Measurements from ENCODE around the gene RRP1.

RRP1 gene

DNA sequence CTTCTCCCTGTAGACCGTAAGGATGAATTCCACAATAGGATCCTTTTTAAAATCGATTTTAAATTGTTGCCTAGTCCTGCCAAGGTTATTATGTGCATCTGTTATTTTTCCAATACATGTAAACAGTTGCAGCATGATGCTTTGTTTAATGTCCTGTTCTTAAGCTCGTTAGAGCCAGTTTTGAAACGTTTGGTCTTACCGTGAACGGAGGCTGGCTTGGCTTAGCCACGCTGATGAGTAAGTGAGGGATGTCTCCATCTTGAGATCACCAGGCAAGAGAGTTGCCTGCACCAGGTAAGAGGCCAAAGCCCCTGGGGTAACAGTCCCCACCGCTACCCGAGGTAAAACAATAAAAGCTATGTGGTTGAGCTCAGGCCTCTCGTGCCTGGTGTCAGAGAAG, 30.6 kb upstream of the RRP1 start:
- DNase-seq (ENCODE audit: low read depth in 2 of 2): no peak

DNA sequence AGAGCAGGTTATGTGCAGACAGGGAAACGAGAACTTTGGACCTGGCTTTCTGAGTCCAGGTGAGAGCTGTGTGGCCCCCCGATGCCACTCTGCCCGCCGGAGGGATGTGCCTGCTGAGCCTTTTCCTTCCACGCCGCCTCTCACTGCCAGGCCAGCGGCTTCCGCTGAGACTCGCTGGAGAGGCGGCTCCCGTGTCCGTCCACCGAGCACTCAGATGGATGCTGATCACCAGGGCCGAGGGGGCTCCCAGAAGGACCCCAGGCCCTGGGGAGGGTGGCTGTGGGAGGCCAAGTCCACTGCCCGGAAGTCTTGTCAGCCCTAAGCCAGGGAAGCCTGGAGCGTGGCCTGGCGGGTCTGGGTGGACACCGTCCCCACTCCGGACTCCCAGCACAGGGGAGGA, 29.7 kb upstream of the RRP1 start:
- DNase-seq (ENCODE audit: low read depth in 2 of 2): no peak

DNA sequence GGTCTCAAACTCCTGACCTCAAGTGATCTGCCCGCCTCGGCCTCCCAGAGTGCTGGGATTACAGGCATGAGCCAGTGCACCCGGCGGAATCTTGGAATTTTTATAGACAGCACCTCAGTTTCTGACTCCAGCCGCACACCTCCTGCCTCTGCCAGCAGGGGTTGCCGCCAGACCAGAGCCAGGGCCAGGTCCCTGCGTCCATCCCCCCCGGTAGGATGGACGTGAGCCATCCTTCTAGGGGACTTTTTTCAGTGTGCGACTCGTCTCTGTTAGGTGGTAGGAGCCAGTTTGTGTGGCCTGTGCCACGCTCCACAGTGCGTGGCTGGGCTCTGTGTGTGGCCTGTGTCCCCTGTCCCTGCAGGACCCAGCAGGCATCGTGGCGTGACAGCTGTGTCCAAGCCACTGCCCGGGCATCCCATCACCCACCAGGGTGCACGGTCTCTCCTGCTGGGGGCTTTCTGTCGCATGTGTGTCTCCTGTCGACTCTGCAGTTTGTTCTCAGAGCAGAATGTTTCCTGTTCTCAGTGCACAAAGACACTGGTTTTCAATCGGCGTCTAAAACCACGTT, 28.9 kb upstream of the RRP1 start:
- no peak for DNase-seq (ENCODE audit: low read depth in 2 of 2)

DNA sequence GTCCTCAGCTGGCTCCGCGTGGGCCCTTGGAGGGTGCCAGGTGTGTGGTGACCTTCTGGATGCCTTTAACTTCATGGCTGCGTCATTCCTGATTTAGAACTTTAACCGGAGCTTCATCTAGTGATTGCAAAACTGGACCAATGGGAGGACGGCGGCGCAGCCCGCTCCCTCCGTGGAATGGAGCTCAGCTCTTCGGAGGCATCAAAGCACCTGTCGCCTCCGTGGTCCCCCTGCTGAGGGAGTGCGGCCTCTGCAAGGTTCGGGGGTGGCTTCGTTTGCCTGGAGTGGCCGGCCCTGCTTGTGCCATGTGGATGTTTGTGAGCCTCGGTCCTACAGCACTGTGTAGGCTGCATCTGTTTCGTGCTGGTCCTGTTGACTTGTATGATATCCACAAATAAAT, 27.5 kb upstream of the RRP1 start:
- no peak for DNase-seq (ENCODE audit: low read depth in 2 of 2)

DNA sequence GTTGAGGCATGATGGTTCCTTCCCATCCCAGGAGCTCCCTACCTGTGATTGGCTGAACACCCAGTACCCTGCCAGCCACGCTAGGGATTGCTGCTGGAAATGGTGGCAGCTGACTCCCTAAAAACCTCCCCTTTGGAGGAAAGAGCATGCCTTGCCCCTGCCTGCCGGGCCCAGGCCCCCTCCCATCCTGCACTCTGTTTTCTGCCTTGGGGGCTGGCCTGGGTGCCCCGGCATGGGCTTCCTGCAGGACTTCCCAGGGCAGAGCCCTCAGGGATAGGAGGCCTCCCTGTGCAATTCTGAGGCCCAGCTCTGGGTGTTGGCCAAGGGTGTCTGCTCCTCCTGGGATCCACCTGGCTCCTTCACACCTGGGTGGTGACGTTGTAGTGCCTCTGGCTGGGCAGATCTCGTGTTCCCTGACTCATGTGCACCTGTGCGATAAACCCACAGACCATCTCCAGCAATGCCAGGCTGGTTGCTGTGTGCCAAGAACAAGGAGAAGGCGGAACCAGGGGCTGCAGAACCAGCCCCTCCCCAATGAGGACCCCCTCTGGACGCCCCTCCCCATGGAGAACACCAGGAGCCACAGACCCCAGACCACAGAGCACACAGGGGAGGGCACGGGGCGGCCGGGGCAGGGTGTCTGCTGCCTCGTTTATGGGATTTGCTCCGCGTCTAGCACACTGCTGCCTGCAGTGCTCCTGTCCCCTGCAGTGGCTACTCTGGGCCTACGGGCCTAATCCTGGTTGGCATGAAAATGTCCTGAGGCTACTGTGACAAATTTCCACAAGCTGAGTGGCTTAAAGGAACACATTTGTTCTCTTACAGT, 26.9 kb upstream of the RRP1 start:
- DNase-seq (ENCODE audit: low read depth in 2 of 2): no peak

DNA sequence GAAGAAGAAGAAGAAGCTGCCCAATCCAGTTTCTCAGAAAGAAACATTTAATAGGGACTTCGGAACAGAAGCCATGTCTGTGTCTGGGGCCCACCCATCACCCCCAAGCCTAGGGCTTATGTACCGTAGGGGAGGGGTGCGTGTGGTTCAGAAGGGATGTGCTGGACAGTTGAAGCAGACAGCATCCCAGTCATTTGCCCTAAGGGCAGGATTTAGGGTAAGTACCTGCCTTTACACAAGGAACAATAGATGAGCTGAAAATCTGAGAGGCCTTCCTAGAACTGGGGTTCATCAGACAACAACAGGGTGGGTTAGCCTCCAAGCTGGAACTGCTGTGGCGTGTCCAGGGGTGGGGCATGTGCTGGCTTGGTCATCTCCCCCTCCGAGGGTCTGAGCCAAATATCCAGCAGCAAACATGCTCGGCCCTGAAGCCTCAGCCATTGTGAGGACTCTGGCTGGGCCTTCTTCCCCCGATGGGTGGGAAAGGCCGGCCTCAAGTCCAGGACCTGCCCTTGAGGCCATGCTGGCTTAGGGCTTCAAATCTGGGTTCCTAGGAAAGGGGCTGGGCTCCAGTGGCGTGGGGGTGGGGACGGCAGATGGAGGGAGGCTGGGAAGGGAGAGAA, 25.4 kb upstream of the RRP1 start:
- DNase-seq (ENCODE audit: low read depth in 2 of 2): no peak

DNA sequence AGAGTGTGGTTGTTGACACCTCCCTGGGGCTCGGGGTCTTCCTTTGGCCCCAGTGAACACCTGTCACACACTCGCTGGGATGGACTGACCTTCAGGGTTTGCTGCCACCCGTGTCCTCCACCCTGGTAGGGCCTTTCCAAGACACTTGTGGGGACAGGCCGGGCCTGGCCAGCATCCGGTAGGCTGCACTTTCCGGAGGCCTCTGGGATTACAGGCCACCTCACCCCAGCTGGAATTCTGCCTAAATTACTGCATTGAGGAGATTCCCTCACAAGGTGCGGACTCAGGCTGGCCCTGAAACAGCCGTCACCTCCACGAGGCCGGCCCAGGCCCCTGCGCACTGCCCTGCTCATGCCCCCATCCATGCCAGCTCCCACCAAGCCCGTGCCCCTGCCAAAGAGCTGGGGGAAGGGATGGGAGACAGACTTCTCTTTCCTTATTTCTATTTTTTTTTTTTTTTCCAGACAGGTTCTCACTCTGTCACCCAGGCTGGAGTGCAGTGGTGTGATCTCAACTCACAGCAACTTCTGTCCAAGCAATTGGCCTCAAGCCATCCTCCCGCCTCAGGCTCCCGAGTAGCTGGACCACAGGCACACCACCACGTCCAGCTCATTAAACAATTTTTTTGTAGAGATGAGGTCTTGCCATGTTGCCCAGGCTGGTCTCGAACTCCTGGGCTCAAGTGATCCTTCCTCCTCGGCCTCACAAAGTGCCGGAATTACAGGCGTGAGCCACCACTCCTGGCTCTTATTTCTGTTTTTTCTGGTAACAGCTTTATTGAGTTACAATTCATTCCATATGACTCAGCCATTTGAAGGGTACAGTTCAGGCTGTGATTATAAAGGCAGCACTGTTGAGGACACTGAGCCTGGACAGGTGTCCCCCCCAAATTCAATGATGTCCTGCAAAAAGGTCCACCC, 24.5 kb upstream of the RRP1 start:
- DNase-seq (ENCODE audit: low read depth in 2 of 2): no peak

DNA sequence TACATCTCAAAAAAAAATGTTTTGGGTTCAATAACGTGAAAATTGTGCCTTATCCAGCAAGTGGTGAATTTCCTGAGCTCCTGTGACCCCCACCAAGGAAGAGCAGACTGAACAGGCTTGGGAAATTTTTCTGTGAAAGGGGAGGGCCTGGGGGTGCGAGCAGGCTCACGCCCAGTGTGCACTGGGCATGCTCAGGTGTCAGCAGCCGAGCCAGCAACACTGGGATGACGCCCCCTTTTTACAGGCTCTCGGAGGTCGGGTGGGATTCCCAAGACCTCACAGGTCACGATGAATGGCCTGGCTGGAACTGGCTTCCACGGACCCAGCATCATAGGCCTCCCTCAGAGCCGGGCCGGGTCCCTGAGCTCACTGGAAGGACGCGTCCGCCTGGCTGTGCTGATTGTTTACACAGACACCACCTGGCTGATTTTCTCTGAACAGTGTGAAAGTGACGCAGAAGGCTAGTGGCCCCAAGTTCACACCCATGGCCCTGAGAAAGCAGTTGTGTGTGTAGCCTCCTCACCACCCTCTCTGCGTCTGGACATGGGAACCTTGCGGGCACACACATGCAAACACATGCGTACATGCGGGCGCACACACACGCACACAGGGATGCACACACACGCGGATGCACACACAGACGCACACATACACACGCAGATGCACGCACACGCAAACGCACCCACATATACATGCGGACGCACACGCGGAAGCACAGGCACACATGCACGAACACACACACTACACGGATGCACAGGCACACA, 22.5 kb upstream of the RRP1 start:
- no peak for DNase-seq (ENCODE audit: low read depth in 2 of 2)

DNA sequence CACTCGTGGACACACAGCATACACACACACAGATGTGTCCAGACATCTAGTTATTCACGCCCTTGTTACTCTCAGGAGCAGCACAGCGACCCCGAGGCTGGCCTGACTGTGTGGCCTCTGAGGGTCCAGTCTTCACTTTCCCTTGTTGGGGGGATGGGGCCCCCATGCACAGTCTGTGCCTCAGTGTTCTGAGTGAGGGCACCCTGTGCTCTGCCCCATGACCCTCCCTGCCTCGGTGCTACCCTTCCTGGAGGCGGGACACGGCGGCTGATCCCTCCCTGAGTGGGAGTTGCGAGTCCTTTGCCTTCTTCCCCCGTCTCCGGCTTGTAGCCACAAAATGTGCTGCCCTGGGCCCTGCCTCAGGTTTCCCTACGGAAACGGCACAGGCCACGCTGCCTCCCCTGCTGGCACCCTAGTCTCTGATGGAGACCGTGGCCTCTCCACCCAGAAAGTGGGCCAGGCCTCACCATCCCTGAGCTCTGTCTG, 21.8 kb upstream of the RRP1 start:
- no peak for DNase-seq (ENCODE audit: low read depth in 2 of 2)

DNA sequence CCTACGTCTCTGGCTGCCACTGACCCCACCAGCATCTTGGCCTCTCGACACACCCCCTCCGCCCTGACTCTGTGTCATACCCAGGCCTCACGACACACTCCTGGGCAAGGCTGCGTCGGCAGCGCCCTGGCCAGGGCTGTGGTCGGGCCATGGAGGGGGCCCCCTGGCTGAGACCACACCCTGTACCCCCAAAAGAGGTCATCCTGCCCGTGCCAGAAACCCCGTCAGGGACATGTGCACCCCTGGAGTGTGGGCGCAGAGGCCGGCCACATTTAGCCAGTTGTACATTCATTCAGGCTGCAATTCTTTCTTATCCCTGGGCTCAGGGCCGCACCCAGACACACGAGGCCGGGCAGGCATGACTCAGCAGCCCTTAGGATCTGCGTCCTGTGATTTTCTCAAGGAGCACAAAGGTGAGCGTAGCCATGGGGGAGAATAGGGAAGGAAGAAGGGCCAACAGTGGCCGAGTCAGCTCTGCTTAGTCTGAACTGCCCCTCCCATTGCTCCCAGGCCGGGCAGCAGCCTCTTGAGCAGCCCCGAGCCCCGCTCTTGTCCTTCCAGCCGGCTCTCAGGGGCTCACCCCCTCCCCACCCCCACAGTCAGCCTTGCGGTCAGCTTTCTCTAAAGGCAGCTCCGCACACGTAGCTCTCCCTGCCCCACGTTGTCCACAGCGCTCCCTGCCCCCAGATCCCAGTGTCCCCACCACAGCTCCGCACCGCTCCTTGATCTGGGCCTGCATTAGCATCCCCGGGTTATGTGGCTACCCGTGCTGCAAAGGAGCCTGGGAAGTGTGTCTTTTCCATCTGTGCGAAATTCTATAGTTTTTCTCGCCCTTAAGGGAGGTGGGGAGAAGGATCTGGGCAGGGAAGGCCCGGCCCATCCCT, 21.2 kb upstream of the RRP1 start:
- DNase-seq (ENCODE audit: low read depth in 2 of 2): no peak

DNA sequence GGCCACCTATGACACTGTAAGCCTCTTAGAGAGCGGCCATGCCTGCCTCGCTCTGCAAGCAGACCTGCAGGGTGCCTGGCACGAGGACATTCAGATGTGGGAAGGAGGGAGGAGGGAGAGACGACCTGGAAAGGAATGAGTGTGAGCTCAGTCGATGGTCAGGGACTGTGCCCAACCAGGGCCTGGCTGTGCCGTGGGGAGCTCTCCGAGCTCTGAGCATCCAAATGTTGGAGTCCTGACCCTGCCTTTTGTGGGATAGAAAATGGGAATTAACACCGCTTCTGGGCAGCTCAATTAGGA, 20.6 kb upstream of the RRP1 start:
- DNase-seq (ENCODE audit: low read depth in 2 of 2): no peak

DNA sequence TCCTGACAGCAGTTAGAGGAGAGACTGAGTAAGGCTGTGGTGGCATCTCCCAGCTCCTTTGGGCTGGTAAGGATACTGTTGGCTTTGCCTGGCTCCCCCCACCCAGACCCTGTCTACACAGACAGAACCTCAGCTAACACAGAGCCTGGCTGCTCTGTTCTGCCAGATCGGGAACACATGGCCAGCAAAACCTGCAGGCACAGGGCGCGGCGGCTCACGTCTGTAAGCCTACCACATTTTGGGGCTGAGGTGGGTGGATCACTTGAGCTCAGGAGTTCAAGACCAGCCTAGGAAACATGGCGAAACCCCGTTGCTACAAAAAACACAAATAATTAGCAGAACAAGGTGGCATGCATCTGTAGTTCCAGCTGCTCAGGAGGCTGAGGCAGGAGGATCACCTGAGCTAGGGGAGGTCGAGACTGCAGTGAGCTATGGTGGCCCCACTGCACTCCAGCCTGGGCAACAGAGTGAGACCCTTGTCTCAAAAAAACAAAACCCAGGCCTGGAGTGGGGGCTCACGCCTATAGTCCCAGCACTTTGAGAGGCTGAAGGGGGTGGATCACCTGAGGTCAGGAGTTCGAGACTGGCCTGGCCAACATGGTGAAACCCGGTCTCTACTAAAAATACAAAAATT, 19.9 kb upstream of the RRP1 start:
- DNase-seq (ENCODE audit: low read depth in 2 of 2): no peak

DNA sequence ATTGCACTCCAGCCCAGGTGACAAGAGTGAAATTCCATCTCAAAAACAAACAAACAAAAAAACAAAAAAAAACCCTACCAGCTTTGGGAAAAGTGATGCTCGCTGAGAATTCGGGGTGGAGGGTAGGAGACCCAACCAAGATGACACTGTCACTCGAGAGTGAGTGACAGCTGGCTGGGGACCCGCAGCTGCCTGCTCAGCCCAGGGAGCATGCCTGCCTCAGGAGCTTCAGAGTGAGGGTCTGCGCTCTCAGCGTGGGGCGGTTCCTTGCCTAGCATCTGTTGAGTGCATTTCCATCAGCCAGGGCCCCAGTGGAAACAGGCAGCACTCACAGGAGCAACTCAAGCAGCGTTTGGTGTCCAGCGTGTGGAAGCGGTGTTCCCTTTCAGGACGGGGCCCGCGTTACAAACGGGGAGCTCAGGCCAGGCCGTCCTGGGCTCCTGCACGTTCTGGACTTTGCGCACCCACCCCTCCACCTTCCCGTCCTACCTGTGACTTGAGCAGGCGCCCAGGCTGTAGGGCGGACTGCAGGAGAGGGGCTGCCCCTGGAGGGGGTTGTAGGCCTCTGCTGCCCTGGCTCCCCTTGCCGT, 19.2 kb upstream of the RRP1 start:
- DNase-seq (ENCODE audit: low read depth in 2 of 2): no peak

DNA sequence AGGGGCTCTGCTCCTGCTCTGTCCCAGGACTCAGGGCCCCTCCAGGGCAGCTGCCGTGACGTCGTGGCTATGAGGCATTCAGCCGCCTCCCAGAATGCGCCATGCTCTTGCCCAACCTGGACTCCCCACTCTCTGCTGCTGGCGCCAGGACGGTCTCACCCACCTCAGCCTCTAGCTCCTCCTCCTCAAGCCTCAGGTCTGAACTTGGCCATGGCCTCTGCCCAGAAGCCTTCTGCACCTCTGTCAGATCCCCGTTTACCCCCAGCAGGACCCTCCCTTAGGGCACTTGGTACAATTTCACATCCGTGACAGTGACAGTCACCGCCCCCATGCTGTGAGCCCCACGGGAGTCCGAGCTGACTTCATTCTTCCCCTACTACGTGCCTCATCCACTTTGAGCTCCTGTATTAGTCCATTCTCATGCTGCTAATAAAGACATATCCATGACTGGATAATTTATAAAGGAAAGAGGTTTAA, 18.1 kb upstream of the RRP1 start:
- DNase-seq (ENCODE audit: low read depth in 2 of 2): no peak

DNA sequence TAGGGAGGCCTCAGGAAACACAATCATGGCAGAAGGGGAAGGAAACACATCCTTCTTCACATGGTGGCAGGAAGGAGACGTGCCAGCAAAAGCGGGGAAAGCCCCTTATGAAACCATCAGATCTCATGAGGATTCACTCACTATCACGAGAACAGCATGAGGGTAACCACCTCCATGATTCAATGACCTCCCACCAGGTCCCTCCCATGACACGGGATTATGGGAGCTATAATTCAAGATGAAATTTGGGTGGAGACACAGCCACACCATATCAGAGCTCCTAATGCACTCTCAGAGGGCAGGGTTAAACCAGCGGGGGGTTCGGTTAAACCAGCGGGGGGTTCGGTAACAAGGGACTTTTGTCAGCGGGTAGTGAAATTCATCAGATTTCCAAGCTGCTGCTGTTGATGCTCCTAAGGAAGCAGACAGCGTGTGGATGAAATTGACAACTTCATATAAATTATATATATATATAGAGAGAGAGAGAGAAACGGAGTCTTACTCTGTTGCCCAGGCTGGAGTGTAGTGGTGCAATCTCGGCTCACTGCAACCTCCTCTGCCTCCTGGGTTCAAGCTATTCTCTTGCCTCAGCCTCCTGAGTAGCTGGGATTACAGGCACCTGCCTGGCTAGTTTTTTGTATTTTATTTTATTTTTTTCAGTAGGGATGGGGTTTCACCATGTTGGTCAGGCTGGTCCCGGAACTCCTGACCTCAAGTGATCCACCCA, 17.5 kb upstream of the RRP1 start:
- DNase-seq (ENCODE audit: low read depth in 2 of 2): no peak

DNA sequence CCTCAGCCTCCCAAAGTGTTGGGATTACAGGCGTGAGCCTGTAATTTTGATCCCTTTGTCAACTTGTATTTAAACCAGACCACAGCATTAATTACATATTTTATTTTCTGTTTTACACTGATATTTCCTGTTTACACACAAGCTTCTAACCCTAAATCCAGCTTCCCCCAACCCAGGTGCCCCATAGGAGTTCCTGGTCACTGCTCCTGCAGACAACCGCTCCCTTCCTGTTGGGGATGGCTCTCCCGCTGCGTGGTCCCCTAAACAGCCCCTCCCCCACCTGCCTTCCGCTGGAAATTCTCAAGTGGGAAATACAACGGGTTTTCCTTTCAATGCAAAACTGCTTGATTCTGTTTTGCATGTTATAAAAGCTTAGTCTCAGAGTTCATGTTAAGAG, 17.0 kb upstream of the RRP1 start:
- no peak for DNase-seq (ENCODE audit: low read depth in 2 of 2)

DNA sequence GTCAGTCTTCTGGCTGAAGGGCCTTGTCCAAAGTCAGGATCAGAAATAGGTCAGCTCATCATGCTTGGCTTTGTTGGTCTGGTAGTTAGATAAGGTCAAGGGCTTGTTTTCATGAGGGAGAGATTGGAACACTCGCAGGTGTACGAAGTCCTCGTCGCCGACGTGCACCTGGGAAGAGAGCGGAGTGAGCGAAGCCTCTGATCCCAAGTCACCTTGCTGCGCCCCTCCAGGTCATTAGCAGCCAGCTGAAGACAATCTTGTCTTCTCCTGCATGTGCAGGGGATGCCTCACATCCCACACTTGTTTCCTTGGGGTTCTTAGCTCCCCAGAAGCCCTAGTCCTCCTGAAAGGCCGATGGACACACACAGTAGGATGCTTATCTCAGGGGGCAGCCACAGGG, 15.2 kb upstream of the RRP1 start:
- no peak for DNase-seq (ENCODE audit: low read depth in 2 of 2)

DNA sequence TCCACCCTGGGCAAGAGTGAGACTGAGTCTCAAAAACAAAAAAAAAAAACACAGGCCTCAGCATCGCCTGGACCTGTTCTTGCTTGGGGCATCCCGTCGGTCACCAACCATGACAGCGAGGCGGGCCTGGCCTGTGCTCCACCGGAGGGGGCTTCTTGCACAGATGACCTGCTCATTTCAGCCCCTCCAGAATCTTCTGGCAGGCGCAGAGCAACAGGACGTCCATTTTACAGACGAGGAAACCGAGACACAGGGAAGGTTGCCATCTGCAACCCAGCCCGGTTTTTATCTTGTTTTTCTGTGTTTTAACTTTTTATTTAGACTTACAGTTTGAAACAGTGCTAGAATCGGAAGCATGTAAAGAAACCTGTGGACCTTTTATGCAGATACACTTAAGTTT, 14.2 kb upstream of the RRP1 start:
- DNase-seq (ENCODE audit: low read depth in 2 of 2): no peak

All from stimulated activated CD4-positive, alpha-beta T cell treated with anti-CD3 and anti-CD28 coated beads, Interleukin-15, amount 100 ng/mL, for 48 hours (primary cell).